Activated CD4-positive, CD25-positive, alpha-beta regulatory T cell treated with anti-CD3 and anti-CD28 coated beads, Interleukin-2, amount 50 U/mL, for 16 hours (primary cell): ENCODE results near the gene SF3B1.
"Not testable (repeated sequence)": the region's sequence is repeated elsewhere in the genome, so short reads cannot be mapped to it uniquely, and the experiment has no call there.

Experiments
- DNase-seq: peaks from one replicate; pipeline ENCODE4 v3.0.0-alpha.2; 2020; ENCODE audit warnings: low read depth, low spot score

Gene SF3B1

DNA sequence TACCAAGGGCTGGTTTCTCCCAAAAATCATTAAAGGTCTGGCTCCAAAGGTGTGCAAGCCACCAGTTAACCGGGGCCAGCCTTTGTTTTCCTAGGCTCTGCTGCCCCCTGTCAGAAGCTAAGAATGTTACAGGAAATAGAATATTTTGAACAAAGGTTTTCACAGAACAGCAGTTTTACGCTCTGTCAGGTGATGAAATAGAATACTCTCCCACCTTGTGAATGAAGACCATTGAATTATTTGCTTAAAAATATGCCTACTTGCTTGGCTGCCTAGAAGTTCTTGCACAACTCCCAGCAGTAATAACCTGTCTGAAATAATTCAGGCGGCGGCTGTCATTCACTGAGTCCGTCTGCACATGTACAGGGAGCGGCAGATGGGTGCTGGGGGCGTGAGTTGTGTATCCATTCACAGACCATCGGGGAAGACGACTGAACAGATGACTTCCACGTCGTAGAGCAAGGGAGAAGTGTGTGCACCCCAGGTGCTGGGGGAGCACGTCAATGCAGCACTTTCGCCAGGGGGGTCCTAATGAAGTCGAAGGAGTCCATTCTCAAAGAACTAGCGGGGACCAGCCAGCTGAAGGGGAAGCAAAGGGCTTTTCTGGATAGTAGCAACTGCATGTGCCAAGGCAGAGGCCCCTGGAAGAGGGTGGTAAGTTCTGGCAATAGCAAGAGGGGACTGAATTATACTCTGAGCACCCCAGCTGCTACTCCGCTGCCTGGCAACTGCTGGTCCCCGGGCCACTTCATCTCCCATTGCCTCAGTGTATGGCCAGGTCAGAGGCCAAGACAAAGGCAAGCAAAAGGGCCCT, 56.1 kb downstream of the SF3B1 start:
- DNase-seq = peak; percentile 47

DNA sequence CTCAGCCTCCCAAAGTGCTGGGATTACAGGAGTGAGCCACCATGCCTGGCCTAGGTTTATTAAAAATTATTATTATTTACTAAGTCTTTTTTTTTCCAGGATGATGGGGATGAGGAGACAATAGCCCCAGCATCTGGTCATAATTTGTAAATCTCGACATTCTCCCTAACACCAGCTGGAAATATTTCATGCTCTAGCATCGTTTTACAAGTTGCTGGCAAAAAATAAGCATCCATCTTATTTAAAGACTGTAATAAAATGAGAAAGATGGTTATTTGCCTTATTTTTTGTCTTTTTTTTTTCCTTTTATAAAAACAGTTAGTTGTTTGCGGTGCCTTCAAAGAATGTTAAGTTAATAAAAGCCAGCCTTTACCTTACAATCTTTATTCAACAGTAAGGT, 56.7 kb downstream of the SF3B1 start:
- DNase-seq = no peak

DNA sequence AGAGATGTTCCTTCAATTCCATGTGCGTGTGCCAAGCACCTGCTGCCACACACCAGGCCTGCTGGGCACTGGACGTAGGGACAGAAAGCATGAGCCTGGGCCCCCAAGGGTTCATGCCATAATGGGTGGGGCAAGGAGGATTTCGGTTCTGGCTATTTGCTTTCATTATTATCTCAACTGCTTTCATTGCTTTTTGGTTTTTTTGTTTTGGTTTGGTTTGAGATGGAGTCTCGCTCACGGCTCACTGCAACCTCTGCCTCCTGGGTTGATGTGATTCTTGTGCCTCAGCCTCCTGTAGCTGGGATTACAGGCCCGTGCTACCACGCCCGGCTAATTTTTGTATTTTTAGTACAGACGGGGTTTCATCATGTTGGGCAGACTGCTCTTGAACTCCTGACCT, 57.2 kb downstream of the SF3B1 start:
- no peak for DNase-seq

DNA sequence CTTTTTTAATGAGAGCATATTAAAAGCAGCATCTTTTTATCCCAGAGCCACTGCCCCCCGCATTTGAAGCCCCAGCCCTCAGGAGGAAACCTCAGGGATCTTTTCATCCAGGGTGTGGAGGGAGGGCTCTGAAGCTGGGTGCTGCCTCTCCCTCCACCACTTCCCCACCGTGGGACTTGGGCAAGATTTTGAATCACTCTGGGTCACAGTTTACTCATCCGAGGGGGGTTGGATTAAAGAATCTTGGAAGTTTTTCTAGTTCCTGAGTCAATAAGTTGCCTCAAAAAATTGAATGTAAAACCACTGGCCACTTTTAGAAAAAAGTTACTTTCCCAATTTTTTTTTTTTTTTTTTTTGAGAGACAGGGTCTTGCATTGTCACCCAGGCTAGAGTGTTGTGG, 62.2 kb downstream of the SF3B1 start:
- no peak for DNase-seq

DNA sequence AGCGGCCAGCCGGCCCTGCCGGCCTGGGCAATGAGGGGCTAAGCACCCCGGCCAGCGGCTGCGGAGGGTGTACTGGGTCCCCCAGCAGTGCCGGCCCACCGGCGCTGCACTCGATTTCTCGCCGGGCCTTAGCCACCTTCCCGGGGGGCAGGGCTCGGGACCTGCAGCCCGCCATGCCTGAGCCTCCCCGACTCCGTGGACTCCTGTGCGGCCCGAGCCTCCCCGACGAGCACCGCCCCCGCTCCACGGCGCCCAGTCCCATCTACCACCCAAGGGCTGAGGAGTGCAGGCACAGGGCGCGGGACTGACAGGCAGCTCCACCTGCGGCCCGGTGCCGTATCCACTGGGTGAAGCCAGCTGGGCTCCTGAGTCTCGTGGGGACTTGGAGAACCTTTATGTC, 64.2 kb downstream of the SF3B1 start:
- not testable (repeated sequence) for DNase-seq

DNA sequence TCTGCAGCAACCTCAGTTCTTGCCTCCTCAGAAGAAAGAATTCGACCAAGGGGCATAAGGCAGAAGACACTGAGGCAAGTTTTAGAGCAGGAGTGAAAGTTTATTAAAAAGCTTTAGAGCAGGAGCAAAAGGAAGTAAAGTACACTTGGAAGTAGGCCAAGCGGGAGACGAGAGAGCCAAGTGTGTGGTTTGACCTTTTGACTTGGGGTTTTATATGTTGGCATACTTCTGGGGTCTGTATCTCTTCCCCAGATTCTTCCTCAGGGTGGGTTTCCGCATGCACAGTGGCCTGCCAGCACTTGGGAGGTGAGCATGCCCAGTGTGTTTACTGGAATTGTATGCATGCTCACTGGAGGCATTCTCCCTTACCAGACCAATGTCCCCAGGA, 64.9 kb downstream of the SF3B1 start:
- no peak for DNase-seq

DNA sequence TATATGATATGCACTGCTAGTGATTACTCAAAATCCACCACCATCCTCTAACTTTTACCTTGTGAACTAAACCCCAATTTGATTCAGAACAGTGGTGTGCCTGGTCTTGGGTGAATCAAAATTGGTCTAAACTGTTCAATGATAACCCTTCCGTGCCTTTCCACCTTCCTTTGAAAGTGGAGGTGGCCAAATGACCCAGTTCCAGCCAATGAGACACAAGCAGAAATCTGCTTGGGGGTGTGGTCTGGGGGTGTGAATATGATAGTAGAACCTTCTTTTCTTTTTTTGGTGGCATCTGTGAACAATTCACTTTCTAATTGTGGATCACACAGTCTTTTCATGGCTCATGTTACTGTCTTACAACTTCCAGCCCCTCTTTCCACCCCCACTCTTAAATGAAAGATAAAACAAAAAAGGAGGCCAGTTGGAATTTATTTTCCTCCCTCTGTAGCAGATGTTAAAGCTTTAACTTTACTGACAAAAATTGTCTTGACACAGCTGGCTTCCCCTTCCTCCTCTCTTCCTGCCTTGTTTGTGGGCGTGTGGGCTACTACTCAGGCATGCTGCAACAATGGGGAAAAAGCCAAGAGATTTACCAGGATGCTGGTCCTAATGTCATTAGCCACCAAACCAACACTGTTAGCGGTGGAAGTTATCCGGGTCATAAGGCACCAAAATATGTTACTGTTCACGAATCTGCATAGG, 65.4 kb downstream of the SF3B1 start:
- no peak for DNase-seq

DNA sequence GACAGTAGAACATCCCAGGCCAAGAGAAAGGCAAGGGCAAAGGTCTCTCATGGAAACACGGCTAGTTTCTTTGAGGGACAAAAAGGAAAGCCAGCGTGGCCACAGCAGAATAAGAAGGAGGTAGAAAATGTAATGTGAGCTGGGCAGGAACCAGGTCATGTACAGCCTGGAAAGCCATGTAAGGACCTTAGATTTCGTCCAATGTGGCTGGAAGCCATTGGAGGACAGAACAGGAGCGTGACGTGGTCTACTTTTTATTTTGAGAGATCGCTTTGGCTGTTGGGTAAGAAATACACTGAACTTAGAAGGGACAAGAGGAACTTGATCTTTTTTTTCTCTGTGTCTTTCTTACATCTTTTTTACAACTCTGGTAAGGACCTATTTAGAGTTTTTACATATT, 66.4 kb downstream of the SF3B1 start:
- DNase-seq = no peak

DNA sequence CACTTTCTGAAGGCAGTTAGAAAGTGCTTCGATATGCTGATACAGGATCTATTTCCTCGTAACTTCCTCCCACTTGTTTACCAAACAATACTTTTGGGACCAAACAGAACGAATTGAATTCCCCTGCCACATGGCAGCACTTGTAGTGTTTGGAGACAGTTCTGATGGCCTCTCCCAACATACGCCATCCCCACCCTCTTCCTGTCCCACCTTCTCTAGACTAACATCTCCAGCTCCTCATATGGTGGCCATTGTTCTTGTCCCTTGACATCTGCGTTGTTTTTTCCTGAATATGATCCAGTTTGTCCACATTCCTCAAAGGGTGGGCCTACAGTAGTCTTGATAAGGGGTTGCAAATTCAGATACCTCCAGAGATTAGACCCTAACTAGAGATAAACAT, 70.8 kb downstream of the SF3B1 start:
- DNase-seq = no peak

DNA sequence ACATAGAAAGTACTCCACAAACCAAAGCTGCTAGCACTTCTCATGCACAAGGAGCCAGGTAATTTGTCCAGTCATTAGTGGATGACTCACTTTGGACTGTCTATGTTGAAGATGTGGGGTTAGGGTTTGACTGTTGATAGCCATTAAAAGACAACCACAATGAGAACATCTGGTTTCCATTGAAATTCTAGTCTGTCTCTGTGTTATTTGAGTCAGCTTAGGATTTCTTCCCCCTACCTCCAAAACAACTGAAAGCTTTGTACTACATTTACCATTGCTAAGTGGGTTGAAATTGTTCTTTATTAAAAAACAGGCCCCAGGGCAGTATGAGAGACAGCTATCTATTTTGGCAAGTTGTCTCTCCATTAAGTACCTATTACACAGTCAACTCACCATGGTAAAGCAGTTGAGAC, 74.1 kb downstream of the SF3B1 start:
- DNase-seq = no peak

DNA sequence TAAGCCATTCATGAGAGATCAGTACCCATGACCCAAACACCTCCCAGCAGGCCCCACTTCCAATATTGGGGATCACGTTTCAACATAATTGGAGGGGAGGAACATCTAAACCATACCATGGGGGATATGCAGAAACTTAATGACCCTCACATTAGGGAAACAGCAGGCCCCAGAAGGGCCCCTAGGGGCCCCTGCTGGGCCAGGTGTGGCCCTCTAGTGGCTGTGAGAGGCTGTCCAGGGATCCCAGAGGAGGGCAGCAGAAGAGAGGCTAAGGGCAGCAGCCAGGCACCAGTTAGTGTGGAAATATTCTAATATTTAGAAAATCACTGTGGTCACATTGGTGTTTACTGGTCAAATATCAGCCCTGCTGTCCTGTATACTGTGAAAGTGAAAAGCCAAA, 75.0 kb downstream of the SF3B1 start:
- no peak for DNase-seq

DNA sequence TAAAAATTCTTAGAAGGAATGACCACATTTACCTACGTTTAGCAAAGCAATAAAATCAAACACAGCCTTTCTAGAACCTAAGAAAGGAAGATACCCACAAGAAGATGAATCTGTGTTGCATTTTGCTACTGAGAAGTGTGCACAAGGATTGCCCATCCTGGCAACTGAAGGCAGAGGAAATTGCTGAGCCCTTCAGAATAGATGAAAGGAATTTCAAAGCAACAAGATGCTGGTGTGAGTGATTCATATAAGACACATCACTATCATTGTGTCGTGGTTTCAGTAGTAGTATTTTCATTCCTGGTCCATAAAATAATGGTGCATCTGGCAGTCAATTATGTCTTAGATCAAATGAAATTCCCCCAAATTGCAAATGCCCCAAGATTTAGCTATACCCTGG, 75.9 kb downstream of the SF3B1 start:
- DNase-seq = no peak

DNA sequence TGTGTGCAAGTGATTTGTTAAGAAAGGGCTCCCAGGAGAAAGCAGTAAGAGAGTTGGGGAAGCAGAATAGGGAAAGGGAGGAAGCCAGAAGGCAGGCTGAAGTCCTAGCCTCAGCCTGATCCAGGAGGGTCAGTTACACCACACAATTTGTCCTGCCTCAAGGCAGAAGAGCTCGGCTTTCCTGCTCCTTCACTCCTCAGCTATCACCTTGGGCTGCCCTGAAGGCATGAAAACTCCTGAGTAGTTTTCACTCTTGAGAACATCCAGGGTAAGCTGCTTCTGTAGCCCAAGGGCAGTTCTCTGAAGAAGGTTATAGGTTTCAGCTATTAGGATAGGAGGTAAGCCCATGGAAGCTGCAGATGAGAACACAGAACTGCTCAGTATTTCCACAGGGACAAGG, 76.8 kb downstream of the SF3B1 start:
- DNase-seq = no peak

DNA sequence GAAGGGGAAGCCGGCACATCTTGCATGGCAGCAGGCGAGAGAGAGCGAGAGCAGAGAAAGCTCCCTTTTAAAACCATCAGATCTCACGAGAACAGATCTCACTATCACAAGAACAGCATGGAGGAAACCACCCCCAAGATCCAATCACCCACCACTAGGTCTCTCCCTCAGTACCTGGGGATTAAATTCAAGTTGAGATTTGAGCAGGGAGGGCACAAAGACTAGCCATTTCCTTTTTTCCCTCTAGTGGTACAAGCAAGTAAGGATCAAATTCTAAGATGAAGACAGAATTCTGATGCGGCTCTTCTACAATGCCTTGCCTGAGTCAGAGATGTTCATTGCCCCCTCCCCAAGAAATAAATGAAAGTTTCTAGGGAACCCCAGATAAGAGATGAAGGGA, 78.7 kb downstream of the SF3B1 start:
- no peak for DNase-seq

DNA sequence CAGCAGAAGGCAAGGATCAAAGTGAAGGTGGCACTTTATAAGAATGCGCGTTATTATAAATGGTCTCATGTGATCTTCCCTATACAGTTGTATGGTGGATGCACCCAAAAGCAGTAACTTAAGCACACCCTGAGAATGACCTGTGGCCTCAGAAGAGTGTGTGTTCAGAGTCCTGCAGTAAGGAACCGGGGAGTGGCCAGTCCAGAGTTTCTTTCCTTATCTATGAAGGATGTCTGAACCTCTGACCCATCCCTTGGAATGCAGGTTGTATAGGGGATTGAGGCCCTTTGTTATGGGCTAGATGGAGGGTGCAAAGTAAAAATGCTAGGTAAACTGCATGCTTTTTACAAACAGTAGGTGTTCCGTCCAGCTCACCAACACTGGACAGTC, 80.7 kb downstream of the SF3B1 start:
- DNase-seq = no peak

DNA sequence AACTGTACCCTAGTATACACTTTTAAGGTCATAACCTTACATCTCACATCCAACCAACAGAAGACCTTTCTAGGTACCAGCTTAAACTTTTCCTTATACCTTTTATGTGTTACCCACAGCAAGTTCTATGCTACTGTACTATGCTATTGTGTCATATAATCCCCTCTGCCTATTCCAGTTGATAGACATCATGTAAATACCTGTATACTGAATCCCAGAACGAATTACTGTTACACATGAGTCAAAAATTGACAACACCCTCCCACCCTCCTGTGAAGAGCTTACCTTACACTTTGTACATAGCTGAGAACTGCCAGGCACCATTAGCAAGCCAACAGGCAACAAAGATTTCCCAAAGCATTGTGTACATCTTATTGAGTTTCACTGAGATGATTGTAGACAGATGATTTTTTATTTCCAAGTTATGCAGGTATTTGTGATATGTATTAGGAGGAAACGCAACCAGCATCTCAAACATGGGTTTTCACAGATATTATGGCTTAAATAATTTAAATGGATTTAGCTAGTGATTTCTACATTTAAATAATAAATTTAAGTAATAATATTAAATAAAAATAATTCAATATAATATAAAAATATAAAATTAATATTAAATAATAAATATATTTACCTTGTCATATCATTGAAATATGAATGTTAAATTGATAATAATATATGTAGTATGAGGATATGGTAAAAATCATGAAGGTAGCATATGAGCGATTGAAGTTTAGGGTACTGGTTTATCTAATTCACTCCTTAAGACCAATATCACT, 81.2 kb downstream of the SF3B1 start:
- no peak for DNase-seq

DNA sequence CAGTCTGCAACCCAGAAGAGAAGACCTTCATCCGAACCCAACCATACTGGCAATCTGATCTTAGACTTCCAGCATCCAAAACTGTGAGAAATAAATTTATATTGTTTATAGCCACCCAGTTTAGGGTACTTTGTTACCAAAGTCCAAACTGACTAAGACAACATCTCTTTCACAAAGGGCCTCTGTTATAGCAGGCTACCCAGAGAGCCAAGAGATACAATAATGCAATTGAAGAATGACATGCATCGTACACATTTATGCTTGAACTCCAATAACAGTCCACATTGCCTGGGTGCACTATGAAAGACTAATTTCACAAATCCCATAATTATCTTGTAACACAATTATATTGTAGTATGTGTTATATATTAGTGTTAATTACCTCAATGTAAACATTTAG, 85.1 kb downstream of the SF3B1 start:
- DNase-seq = no peak

DNA sequence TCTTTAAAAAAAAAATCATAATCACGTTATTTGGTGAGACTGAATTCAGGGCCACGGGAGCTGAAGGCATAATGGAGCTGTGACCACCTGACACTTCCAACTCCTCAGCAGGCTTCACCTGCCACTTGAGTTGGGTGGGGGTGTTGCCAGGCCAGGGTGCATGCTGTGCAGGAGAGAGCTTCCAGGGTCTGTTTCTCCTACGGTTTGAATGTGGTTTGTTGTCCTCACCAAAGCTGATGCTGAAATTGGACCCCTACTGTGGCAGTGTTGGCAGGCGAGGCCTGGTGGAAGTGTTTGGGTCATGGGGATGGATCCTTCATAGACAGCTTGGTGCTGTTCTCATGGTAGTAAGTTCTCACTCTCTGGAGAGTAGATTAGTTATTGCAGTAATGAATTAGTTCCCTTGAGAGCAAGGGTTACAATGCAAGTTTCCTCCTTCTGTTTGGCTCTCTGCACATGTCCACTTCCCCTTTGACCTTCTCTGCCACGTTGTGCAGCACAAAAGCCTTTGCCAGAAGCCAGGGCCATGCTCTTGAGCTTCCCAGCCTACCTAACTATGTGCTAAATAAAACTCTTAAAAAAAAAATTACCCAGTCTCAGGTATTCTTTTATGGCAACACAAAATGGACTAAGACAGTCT, 86.0 kb downstream of the SF3B1 start:
- DNase-seq = no peak

DNA sequence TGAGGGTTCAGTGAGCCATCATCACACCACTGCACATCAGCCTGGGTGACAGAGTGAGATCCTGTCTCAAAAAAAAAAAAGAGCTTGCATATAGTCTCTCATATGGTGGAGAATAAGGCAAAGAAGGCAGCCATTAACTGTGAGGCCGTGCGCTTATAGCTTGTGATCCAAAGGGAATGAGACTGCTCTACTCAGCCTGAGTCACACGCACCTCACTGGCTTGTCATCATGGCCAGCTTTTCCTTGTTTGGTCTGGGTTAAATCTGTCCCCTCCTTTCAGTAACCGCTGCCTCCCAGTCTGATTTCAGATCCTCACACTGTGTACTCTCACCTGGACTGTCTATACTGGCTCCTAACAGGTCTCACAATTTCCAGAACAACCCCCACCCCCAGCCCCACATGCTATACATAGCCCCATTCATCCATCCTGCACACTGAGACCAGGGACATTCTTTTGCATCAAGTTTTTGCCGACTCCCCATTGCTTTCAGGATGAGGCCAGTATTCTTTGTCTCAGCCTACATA, 88.9 kb downstream of the SF3B1 start:
- no peak for DNase-seq

DNA sequence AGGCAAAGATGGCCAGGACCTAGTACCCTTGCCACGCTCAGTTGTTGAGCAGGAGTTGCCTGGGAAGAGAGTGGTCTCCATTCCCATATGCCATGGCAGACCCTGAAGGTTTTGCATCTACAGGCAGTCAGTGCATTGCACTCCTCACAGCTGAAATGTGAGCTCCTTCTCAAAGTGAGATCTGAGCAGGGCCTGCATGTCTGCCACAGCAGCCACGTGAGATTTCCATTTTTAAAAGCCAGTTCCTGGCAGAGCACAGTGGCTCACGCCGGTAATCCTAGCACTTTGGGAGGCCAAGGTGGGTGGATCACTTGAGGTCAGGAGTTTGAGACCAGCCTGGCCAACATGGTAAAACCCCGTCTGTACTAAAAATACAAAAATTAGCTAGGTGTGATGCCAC, 90.9 kb downstream of the SF3B1 start:
- not testable (repeated sequence) for DNase-seq

DNA sequence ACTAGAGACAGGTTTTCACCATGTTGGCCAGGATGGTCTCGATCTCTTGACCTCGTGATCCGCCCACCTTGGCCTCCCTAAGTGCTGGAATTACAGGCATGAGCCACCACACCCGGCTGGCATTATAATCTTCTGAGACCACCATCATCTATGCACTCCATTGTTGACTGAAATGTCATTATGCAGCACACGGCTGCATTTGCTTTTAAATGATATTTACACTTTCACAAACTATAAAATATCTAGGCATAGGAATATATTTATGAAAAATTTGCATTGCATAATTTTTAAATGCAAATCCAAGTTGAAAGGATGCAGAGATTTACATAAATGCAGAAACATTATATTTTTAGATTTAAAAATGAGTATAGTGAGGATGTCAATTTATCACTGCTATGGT, 94.2 kb downstream of the SF3B1 start:
- DNase-seq = no peak
